ENCODE data around the gene ATP6V0A1. TPM values are rescaled to one million over a fixed set of nuclear protein-coding genes. Genes with fewer than 3 reads are reported as not detected.
A peak's percentile ranks its signal among the peaks of the same experiment; 100 is the strongest.
"Not testable (repeated sequence)": the region's sequence is repeated elsewhere in the genome, so short reads cannot be mapped to it uniquely, and the experiment has no call there.

The ATP6V0A1 gene
- total RNA-seq, 1 donor from 2014 or later = 109 TPM

- no peak overlapping the region for H3K4me3 ChIP-seq
- DNase-seq = no peak
- no peaks in the 10 kb centered on the region for H3K9me3 ChIP-seq
- intact Hi-C loops (cut with DNase I) = no loop called here
- H3K27ac ChIP-seq = no peak overlapping the region
- no peak for TF ChIP-seq CTCF (IDR thresholded peaks at IDR 0.05)
- peaks cover 67% of the 10 kb centered on the region for H3K4me1 ChIP-seq
- ATAC-seq = no peak
- no peaks in the 10 kb centered on the region for H3K36me3 ChIP-seq
- H3K27me3 ChIP-seq = no peaks in the 10 kb centered on the region
Observed at GRCh38 chr17:42413464-42414040, 45.1 kb upstream of the ATP6V0A1 start.

GRCh38 chr17:42414704-42415409 lies 43.8 kb upstream of the ATP6V0A1 start:
- peaks cover 58% of the 10 kb centered on the region for H3K4me1 ChIP-seq
- intact Hi-C loops (cut with DNase I) = no loop called here
- no peaks in the 10 kb centered on the region for H3K27me3 ChIP-seq
- peak overlapping the region; percentile 72 for H3K27ac ChIP-seq
- DNase-seq (peak; percentile 75), ATAC-seq (peak; percentile 79)
- H3K36me3 ChIP-seq = no peaks in the 10 kb centered on the region
- H3K4me3 ChIP-seq = peak overlapping the region; percentile 14
- TF ChIP-seq CTCF (IDR thresholded peaks at IDR 0.05) = no peak
- no peaks in the 10 kb centered on the region for H3K9me3 ChIP-seq

GRCh38 chr17:42417981-42418380 lies 40.7 kb upstream of the ATP6V0A1 start:
- H3K27me3 ChIP-seq; intact Hi-C loops (cut with DNase I); H3K4me3 ChIP-seq; DNase-seq; H3K9me3 ChIP-seq; H3K36me3 ChIP-seq; ATAC-seq; H3K27ac ChIP-seq: not testable (repeated sequence)
- H3K4me1 ChIP-seq = peaks cover 40% of the 10 kb centered on the region

GRCh38 chr17:42421136-42421506 lies 37.6 kb upstream of the ATP6V0A1 start:
- Histone ChIP-seq H3K36me3 (no peaks in the 10 kb centered on the region), H3K4me1 (peaks cover 21% of the 10 kb centered on the region), H3K27ac (peak overlapping the region; percentile 91), H3K4me3 (peak overlapping the region; percentile 88), H3K27me3 (no peaks in the 10 kb centered on the region), H3K9me3 (no peaks in the 10 kb centered on the region)
- ATAC-seq (no peak), DNase-seq (no peak)
- no peak for TF ChIP-seq CTCF (IDR thresholded peaks at IDR 0.05)
- intact Hi-C loops (cut with DNase I) = no loop called here

GRCh38 chr17:42421507-42422338 lies 37.0 kb upstream of the ATP6V0A1 start:
- ATAC-seq = peak; percentile 37
- intact Hi-C loops (cut with DNase I) = no loop called here

More at GRCh38 chr17:42421507-42422338, 37.0 kb upstream of the ATP6V0A1 start:
- H3K27me3 ChIP-seq = no peaks in the 10 kb centered on the region
- H3K4me1 ChIP-seq = peaks cover 16% of the 10 kb centered on the region
- no peak for TF ChIP-seq CTCF (IDR thresholded peaks at IDR 0.05)
- peak; percentile 75 for DNase-seq
- H3K27ac ChIP-seq = peak overlapping the region; percentile 91
- H3K9me3 ChIP-seq = no peaks in the 10 kb centered on the region
- no peaks in the 10 kb centered on the region for H3K36me3 ChIP-seq
- peak overlapping the region; percentile 88 for H3K4me3 ChIP-seq

Data from upper lobe of right lung (tissue), 1 donor.